Smooth muscle cell (in vitro differentiated cells): ENCODE results near the gene ARHGAP27. TPM values are rescaled to one million over a fixed set of nuclear protein-coding genes. Genes with fewer than 3 reads are reported as not detected.

Experiments used
- DNase-seq: peaks from one replicate; lab custom pipeline; 2025; ENCODE audit not compliant: unreplicated experiment; lab: John Stamatoyannopoulos, UW
- H2AFZ ChIP-seq: fragments of 200-600 bp; sonication (generic); 2 replicates; pipeline ENCODE4 v1.6.0; 2016; ENCODE audit warnings: antibody characterized with exemption, low read depth, mild to moderate bottlenecking
- H3F3A ChIP-seq: fragments of 200-600 bp; sonication (generic); 2 replicates; pipeline ENCODE4 v1.6.0; 2017; ENCODE audit warnings: antibody characterized with exemption, low read depth
- H3K27ac ChIP-seq: fragments of 200-600 bp; sonication (generic); 2 replicates; pipeline ENCODE4 v1.5.1; 2016; ENCODE audit warnings: low read depth, mild to moderate bottlenecking
- H3K27me3 ChIP-seq: fragments of 200-600 bp; sonication (generic); 2 replicates; pipeline ENCODE4 v1.6.1; 2016; ENCODE audit warnings: low read depth, mild to moderate bottlenecking
- H3K36me3 ChIP-seq: fragments of 200-600 bp; sonication (generic); 2 replicates; pipeline ENCODE4 v1.5.1; 2016; ENCODE audit warnings: low read depth
- H3K4me1 ChIP-seq: fragments of 200-600 bp; sonication (generic); 2 replicates; pipeline ENCODE4 v1.5.1; 2016; ENCODE audit warnings: low read depth
- H3K4me2 ChIP-seq: fragments of 200-600 bp; sonication (generic); 2 replicates; pipeline ENCODE4 v1.6.0; 2016; ENCODE audit warnings: mild to moderate bottlenecking
- H3K4me3 ChIP-seq: fragments of 200-600 bp; sonication (generic); 2 replicates; pipeline ENCODE4 v1.5.1; 2016; ENCODE audit warnings: mild to moderate bottlenecking
- H3K79me2 ChIP-seq: fragments of 200-600 bp; sonication (generic); 2 replicates; pipeline ENCODE4 v1.6.0; 2016; ENCODE audit warnings: low read depth, mild to moderate bottlenecking
- H3K9ac ChIP-seq: fragments of 200-600 bp; sonication (generic); 2 replicates; pipeline ENCODE4 v1.6.0; 2016; ENCODE audit warnings: low read depth
- H3K9me3 ChIP-seq: fragments of 200-600 bp; sonication (generic); replicated peaks from 2 replicates; pipeline ENCODE4 v1.5.1; 2016; ENCODE audit warnings: low read depth
- H4K20me1 ChIP-seq: fragments of 200-600 bp; sonication (generic); 2 replicates; pipeline ENCODE4 v1.6.0; 2016; ENCODE audit warnings: low read depth
- CTCF ChIP-seq: fragments of 200-600 bp; sonication (generic); IDR thresholded peaks from 2 replicates; pipeline ENCODE4 v1.5.1; 2017; ENCODE audit warnings: borderline replicate concordance, mild to moderate bottlenecking, antibody characterized with exemption; ENCODE audit not compliant: insufficient read depth, poor library complexity, severe bottlenecking
- WGBS: methylation state at CpG from one replicate; pipeline ENCODE4 v1.1.7; 2016; ENCODE audit warnings: low lambda C conversion rate; 5-methylcytosine and 5-hydroxymethylcytosine counted together
- polyA plus RNA-seq: library from polyadenylated mRNA; unstranded; fragments of >200 nt; fragmentation: Nextera tagmentation; extraction: Ambion mirVana; gene quantifications from 2 replicates; pipeline ENCODE4 v1.2.1, GENCODE V29; 2016
- total RNA-seq: library from RNA; depleted of rRNA; stranded (reverse); fragments of >200 nt; gene quantifications from 2 replicates; pipeline ENCODE4 v1.2.3, GENCODE V29; 2014

ARHGAP27 gene
- total and polyA plus RNA-seq, 2 experiments from 2014 or later = 3.6 to 3.7 TPM

- peaks cover 13% of the 10 kb centered on the region for H3K4me1 ChIP-seq
- no peaks in the 10 kb centered on the region for H3K36me3 ChIP-seq
- H3K9me3 ChIP-seq = no peaks in the 10 kb centered on the region
- peak overlapping the region; percentile 37 for H3K4me3 ChIP-seq
- no peaks in the 10 kb centered on the region for H3F3A ChIP-seq
- H4K20me1 ChIP-seq = peaks cover 12% of the 10 kb centered on the region
- peak; percentile 12 for DNase-seq
- no peak overlapping the region for H3K27ac ChIP-seq
- TF ChIP-seq CTCF = no peak
- H3K27me3 ChIP-seq = peaks cover 23% of the 10 kb centered on the region
- peak overlapping the region; percentile 49 for H3K4me2 ChIP-seq
- WGBS = 32% methylated on average over 15 of the region's 18 CpGs
- H3K9ac ChIP-seq = peak overlapping the region; percentile 7
- H3K79me2 ChIP-seq = no peaks in the 10 kb centered on the region
- no peak overlapping the region for H2AFZ ChIP-seq
Observed at GRCh38 chr17:45425125-45425983, 7.3 kb downstream of the ARHGAP27 start.

- no peak for DNase-seq
- Histone ChIP-seq H3F3A (no peaks in the 10 kb centered on the region), H3K9me3 (no peaks in the 10 kb centered on the region), H3K36me3 (no peaks in the 10 kb centered on the region), H3K4me2 (no peak overlapping the region), H3K9ac (no peak overlapping the region), H4K20me1 (peaks cover 12% of the 10 kb centered on the region), H2AFZ (no peak overlapping the region), H3K4me1 (peaks cover 13% of the 10 kb centered on the region), H3K27me3 (peaks cover 17% of the 10 kb centered on the region), H3K4me3 (peak overlapping the region; percentile 37), H3K27ac (no peak overlapping the region), H3K79me2 (no peaks in the 10 kb centered on the region)
- no peak for TF ChIP-seq CTCF
- WGBS = 92% methylated on average over 6 of the region's 6 CpGs
Observed at GRCh38 chr17:45424769-45425124, 7.9 kb downstream of the ARHGAP27 start.

- peaks cover 9% of the 10 kb centered on the region for H3K27me3 ChIP-seq
- 100% methylated on average over 1 of the region's 1 CpG for WGBS
- no peak for TF ChIP-seq CTCF
- H3K4me2 ChIP-seq = no peak overlapping the region
- no peak overlapping the region for H3K9ac ChIP-seq
- no peaks in the 10 kb centered on the region for H3F3A ChIP-seq
- no peak for DNase-seq
- no peak overlapping the region for H2AFZ ChIP-seq
- no peak overlapping the region for H3K27ac ChIP-seq
- H3K79me2 ChIP-seq = no peaks in the 10 kb centered on the region
- H3K4me1 ChIP-seq = peaks cover 7% of the 10 kb centered on the region
- no peaks in the 10 kb centered on the region for H3K36me3 ChIP-seq
- H4K20me1 ChIP-seq = peaks cover 9% of the 10 kb centered on the region
- no peaks in the 10 kb centered on the region for H3K9me3 ChIP-seq
- peak overlapping the region; percentile 37 for H3K4me3 ChIP-seq
Observed at GRCh38 chr17:45423975-45424335, 8.7 kb downstream of the ARHGAP27 start.

- Histone ChIP-seq H3K9ac (no peak overlapping the region), H3K4me3 (no peak overlapping the region)
- TF ChIP-seq CTCF = no peak
Observed at GRCh38 chr17:45423304-45423974, 9.2 kb downstream of the ARHGAP27 start.

More at GRCh38 chr17:45423304-45423974, 9.2 kb downstream of the ARHGAP27 start:
- H3K27me3 ChIP-seq = peaks cover 4% of the 10 kb centered on the region
- no peaks in the 10 kb centered on the region for H3K79me2 ChIP-seq
- H3K36me3 ChIP-seq = no peaks in the 10 kb centered on the region
- 93% methylated on average over 8 of the region's 8 CpGs for WGBS
- H2AFZ ChIP-seq = no peak overlapping the region
- DNase-seq = no peak
- H3K27ac ChIP-seq = no peak overlapping the region
- no peaks in the 10 kb centered on the region for H3K9me3 ChIP-seq
- no peak overlapping the region for H3K4me2 ChIP-seq
- H4K20me1 ChIP-seq = peaks cover 4% of the 10 kb centered on the region
- peaks cover 5% of the 10 kb centered on the region for H3K4me1 ChIP-seq
- no peaks in the 10 kb centered on the region for H3F3A ChIP-seq
